GM21528 (cell line): ENCODE results near the gene SLC41A3.
"Not testable (repeated sequence)": the region's sequence is repeated elsewhere in the genome, so short reads cannot be mapped to it uniquely, and the experiment has no call there.

Experiments
- ATAC-seq: cut with Tn5 transposase; IDR thresholded peaks from one replicate; pipeline ENCODE4 v1.9.1; 2021; ENCODE audit warnings: mild to moderate bottlenecking, moderate library complexity; ENCODE audit not compliant: unreplicated experiment, low FRiP score

The SLC41A3 gene

GRCh38 chr3:125963834-125964233 lies 120.1 kb downstream of the SLC41A3 start:
- not testable (repeated sequence) for ATAC-seq

- no peak for ATAC-seq
Measured at GRCh38 chr3:125961289-125961589, 122.7 kb downstream of the SLC41A3 start.

GRCh38 chr3:125960456-125961288 lies 123.3 kb downstream of the SLC41A3 start:
- no peak for ATAC-seq

- ATAC-seq, result no peak
Measured at GRCh38 chr3:125960066-125960424, 123.9 kb downstream of the SLC41A3 start.

- no peak for ATAC-seq
Measured at GRCh38 chr3:125959317-125960065, 124.4 kb downstream of the SLC41A3 start.

- no peak for ATAC-seq
Measured at GRCh38 chr3:125958511-125959316, 125.2 kb downstream of the SLC41A3 start.

- no peak for ATAC-seq
Measured at GRCh38 chr3:125957674-125958510, 126.0 kb downstream of the SLC41A3 start.

GRCh38 chr3:125957020-125957419 lies 126.9 kb downstream of the SLC41A3 start:
- not testable (repeated sequence) for ATAC-seq
